ENCODE results near the gene TAB2.
"Not testable (repeated sequence)": the region's sequence is repeated elsewhere in the genome, so short reads cannot be mapped to it uniquely, and the experiment has no call there.

The TAB2 gene

GRCh38 chr6:149441740-149442139 is 124.2 kb downstream of the TAB2 start:
- H3K27me3 ChIP-seq, result no peaks in the 10 kb centered on the region
- peaks cover 23% of the 10 kb centered on the region for H3K4me1 ChIP-seq
- H4K20me1 ChIP-seq, result no peaks in the 10 kb centered on the region
- peak overlapping the region; percentile 42 for H3K4me2 ChIP-seq
- H3K4me3 ChIP-seq, result no peak overlapping the region
- peak overlapping the region; percentile 18; the same call in 1 of the 2 replicates for H3K27ac ChIP-seq
- H3K9ac ChIP-seq, result peak overlapping the region; percentile 4; the same call in 1 of the 2 replicates
- H3K36me3 ChIP-seq, result peaks cover 1% of the 10 kb centered on the region
- no peaks in the 10 kb centered on the region for H3K9me3 ChIP-seq
- no peak for TF ChIP-seq Cebpa-rat (IDR thresholded peaks at IDR 0.05)

- no peak for TF ChIP-seq Cebpa-rat (IDR thresholded peaks at IDR 0.05)
- Histone ChIP-seq H3K9ac (no peak overlapping the region), H3K27me3 (no peaks in the 10 kb centered on the region), H3K9me3 (no peaks in the 10 kb centered on the region), H4K20me1 (no peaks in the 10 kb centered on the region), H3K27ac (no peak overlapping the region), H3K4me2 (no peak overlapping the region), H3K4me3 (no peak overlapping the region), H3K36me3 (peaks cover 18% of the 10 kb centered on the region), H3K4me1 (peaks cover 17% of the 10 kb centered on the region)
Observed at GRCh38 chr6:149443411-149444181, 126.1 kb downstream of the TAB2 start.

DNA sequence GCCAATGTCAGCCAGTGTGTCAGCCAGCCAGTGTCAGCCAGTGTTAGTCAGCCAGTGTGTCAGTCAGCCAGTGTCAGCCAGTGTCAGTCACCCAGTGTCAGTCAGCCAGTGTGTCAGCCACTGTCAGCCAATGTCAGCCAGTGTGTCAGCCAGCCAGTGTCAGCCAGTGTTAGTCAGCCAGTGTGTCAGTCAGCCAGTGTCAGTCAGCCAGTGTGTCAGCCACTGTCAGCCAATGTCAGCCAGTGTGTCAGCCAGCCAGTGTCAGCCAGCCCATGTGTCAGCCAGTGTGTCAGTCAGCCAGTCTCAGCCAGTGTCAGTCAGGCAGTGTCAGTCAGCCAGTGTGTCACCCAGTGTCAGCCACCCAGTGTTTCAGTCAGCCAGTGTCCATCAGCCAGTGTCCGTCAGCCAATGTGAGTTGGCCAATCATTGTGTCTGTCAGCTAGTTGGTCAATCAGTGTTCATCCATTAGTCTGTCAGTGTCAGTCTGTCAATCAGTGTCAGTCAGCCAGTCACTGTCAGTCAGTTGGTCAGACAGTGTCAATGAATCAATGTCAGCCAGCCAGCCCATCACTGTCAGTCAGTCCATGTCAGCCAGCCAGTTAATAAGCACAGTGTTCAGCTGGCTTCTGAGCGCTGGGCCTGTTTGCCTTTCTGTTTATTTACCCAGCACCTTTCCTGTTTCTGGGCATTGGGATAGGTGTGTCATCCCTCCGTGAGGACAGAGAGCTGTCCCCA is 127.0 kb downstream of the TAB2 start:
- H3K27me3 ChIP-seq, H3K4me3 ChIP-seq, H3K9ac ChIP-seq, H3K9me3 ChIP-seq, H4K20me1 ChIP-seq, H3K27ac ChIP-seq, H3K4me2 ChIP-seq: not testable (repeated sequence)
- peaks cover 26% of the 10 kb centered on the region for H3K4me1 ChIP-seq
- H3K36me3 ChIP-seq, result peaks cover 27% of the 10 kb centered on the region

- Histone ChIP-seq H3K9me3 (no peaks in the 10 kb centered on the region), H3K36me3 (peaks cover 32% of the 10 kb centered on the region), H3K9ac (no peak overlapping the region), H3K4me3 (no peak overlapping the region), H3K4me2 (no peak overlapping the region), H3K4me1 (peaks cover 31% of the 10 kb centered on the region), H4K20me1 (no peaks in the 10 kb centered on the region), H3K27ac (no peak overlapping the region), H3K27me3 (no peaks in the 10 kb centered on the region)
- TF ChIP-seq Cebpa-rat (IDR thresholded peaks at IDR 0.05), result no peak
Observed at GRCh38 chr6:149445095-149445466, 127.6 kb downstream of the TAB2 start.

DNA sequence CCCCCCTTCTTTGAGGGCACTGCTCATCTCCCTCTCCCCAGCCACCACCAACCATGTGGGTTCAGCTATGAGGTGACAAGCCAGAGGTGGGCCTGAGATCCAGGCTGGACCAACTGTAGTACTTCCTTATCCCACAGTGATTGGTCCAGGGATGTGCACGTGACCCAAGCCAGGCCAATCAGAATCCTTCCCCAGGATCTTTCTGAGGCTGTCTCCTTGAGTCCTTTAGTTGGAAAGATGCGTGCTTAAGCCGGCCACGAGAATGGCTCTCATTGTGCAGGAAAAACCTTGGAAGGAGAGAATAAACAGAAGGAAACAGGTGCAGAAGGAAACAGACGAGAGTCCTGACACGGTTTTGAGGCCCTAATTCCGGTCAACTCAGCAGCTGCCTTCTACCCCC is 128.1 kb downstream of the TAB2 start:
- H3K4me3 ChIP-seq, result no peak overlapping the region
- H4K20me1 ChIP-seq, result no peaks in the 10 kb centered on the region
- peaks cover 37% of the 10 kb centered on the region for H3K36me3 ChIP-seq
- peaks cover 32% of the 10 kb centered on the region for H3K4me1 ChIP-seq
- H3K27me3 ChIP-seq, result no peaks in the 10 kb centered on the region
- no peak overlapping the region for H3K4me2 ChIP-seq
- H3K9ac ChIP-seq, result no peak overlapping the region
- no peaks in the 10 kb centered on the region for H3K9me3 ChIP-seq
- no peak for TF ChIP-seq Cebpa-rat (IDR thresholded peaks at IDR 0.05)
- H3K27ac ChIP-seq, result no peak overlapping the region

DNA sequence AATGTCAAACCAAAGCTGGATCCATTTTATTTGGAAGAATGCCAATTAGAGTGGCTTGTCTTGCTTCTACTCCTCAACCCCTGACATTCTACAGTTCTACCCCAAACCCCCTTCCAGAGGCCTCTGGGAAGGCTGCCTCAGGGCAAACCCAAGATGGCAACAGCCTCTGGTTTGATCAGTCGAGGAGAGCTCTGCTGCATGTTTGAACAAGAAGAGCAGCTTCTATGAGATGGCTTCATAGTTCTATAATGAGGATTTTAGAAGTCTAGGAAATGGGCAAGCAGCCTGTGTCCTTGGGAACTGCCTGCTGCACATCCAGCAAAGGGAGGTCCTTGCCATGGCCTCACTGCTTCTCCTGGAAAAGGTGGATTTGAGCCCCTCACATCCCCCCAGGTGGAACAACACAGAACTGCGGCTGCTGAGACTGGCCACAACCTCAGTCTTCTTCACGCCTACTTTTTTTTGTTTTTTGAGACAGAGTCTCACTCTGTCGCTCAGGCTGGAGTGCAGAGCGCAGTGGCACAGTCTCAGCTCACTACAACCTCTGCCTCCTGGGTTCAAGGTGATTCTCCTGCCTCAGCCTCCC is 129.4 kb downstream of the TAB2 start:
- TF ChIP-seq Cebpa-rat (IDR thresholded peaks at IDR 0.05), result no peak
- H3K4me1 ChIP-seq, result peaks cover 19% of the 10 kb centered on the region
- no peak overlapping the region for H3K4me3 ChIP-seq
- no peak overlapping the region for H3K9ac ChIP-seq
- H3K9me3 ChIP-seq, result peaks cover 5% of the 10 kb centered on the region; the same call in 1 of the 2 replicates
- H3K36me3 ChIP-seq, result peaks cover 50% of the 10 kb centered on the region
- no peak overlapping the region for H3K27ac ChIP-seq
- no peaks in the 10 kb centered on the region for H3K27me3 ChIP-seq
- no peaks in the 10 kb centered on the region for H4K20me1 ChIP-seq
- no peak overlapping the region for H3K4me2 ChIP-seq

DNA sequence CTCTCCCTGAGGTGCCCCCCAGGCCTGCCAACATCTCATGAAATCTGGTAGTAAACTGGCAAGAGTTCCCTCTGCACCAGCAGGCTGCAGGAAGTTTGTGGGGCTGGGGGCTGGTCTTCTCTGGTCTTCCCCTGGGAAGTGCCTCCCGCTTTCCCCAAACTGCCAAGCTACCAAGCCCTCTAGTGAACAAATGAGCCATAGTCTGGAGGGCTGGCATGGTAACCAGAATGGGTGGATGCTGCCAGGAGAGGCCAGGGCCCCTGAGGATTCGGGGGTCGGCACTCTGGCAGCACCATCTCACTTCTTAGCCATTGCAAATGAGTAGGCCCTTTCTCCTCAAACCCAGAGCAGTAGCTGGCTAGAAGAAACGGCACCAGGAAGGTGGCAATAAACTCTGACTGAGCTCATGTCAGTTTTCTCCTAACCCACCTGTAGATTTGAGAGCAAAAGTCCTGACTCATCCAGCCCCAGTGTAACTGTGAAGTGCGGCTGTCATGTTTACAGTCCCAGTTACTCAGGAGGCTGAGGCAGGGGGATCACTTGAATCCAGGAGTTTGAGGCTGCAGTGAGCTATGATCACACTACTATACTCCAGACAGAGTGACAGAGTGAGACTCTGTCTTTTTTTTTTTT is 131.4 kb downstream of the TAB2 start:
- Histone ChIP-seq H3K9ac (no peak overlapping the region), H3K9me3 (peaks cover 5% of the 10 kb centered on the region; the same call in 1 of the 2 replicates), H3K4me2 (peak overlapping the region; percentile 23), H3K36me3 (peaks cover 71% of the 10 kb centered on the region), H3K4me1 (peaks cover 24% of the 10 kb centered on the region), H4K20me1 (peaks cover 8% of the 10 kb centered on the region), H3K27ac (0 out of 2 replicates have a peak overlapping the region, but pooled peaks have one; percentile 32), H3K4me3 (no peak overlapping the region), H3K27me3 (no peaks in the 10 kb centered on the region)
- TF ChIP-seq Cebpa-rat (IDR thresholded peaks at IDR 0.05), result no peak

DNA sequence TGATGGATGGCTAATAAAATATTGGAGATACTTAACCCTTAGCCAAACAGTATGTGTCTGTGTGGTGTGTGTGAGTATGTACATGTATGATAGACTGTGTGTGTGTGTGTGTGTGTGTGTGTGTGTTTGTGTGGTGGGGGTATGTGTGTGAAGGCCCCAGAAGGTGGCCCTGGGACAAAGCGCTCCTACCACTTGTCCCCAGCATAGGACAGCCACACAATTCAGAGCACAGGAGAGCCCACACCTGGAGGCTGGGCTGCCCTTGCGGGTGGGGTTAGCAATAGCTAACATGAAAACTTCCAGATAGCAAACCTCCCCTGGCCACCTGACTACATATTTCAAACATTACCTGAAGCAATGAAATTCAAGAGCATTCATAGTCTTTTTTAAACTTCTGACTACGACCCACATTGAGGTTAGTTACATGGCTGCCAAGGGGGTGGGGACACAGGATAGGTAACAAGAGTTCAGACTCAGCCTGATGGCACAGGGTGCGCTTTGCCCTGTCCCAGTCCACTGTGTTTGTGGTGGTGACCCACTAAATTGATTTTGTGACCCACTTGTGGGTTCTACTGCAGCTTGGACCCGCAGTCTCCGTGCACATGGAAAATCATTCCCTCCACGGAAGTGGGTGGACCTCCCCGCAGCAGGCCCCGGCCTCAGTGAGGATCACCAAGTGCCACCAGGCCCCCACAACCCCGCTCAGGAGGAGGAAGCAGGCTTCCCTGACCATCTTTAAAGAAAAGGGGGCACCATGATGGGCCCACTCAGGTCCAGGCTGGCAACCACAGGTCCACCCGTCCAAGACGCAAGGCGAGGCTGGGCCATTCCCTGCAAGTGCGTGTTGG is 132.5 kb downstream of the TAB2 start:
- Histone ChIP-seq H3K4me3 (no peak overlapping the region), H3K9me3 (peaks cover 5% of the 10 kb centered on the region; the same call in 1 of the 2 replicates), H3K9ac (no peak overlapping the region), H3K4me1 (peaks cover 35% of the 10 kb centered on the region), H3K4me2 (no peak overlapping the region), H3K27me3 (no peaks in the 10 kb centered on the region), H4K20me1 (peaks cover 19% of the 10 kb centered on the region), H3K36me3 (peaks cover 82% of the 10 kb centered on the region), H3K27ac (no peak overlapping the region)
- TF ChIP-seq Cebpa-rat (IDR thresholded peaks at IDR 0.05), result no peak

All from BLaER1 (cell line).